Stimulated activated CD4-positive, alpha-beta T cell treated with anti-CD3 and anti-CD28 coated beads, Interleukin-1b, Interleukin-23, amount 100 ng/mL, for 1 hour (primary cell): ENCODE results near the gene ALX1.
"Not testable (repeated sequence)": the region's sequence is repeated elsewhere in the genome, so short reads cannot be mapped to it uniquely, and the experiment has no call there.

Source experiments
- DNase-seq, 2 donors: peaks; one replicate each; pipeline ENCODE4 v3.0.0-alpha.2; 2020; ENCODE audit warnings: low read depth in 2 of 2

ALX1 gene

DNA sequence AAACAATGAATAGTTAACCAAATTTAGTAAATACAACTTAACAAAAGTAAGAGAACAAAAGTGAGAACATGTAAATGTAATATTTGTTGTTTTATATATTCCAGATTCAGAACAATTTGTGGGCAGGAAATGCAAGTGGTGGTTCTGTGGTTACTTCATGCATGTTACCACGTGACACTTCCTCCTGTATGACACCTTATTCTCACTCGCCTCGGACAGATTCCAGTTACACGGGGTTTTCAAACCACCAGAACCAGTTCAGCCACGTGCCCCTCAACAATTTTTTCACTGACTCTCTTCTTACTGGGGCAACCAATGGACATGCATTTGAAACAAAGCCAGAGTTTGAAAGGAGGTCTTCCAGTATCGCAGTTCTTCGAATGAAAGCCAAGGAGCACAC is 21.0 kb downstream of the ALX1 start:
- no peak for DNase-seq

DNA sequence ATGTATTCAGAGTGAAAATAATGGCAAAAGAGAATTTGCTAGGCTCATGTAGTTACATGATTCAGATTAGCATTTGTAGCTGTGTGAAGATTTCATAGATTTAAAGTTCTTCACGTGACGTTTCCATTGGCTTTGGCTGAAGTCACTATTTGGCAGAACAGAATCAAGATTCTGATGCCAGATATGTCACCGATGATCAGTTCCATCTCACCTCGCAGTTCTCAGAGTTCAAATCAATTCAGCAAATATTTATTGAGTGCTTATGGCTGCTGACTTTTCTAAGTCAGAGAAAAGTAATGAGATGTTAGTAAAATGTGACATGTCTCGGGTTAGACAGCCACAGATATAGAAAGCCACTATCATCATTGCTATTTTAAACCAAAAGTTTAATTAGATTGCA is 28.4 kb downstream of the ALX1 start:
- DNase-seq: no peak

- no peak for DNase-seq
These were observed 29.1 kb downstream of the ALX1 start for GRCh38 chr12:85309125-85309566.

- DNase-seq: no peak
These were observed 30.0 kb downstream of the ALX1 start for GRCh38 chr12:85310025-85310424.

- DNase-seq: no peak
These were observed 30.5 kb downstream of the ALX1 start for GRCh38 chr12:85310456-85311076.

DNA sequence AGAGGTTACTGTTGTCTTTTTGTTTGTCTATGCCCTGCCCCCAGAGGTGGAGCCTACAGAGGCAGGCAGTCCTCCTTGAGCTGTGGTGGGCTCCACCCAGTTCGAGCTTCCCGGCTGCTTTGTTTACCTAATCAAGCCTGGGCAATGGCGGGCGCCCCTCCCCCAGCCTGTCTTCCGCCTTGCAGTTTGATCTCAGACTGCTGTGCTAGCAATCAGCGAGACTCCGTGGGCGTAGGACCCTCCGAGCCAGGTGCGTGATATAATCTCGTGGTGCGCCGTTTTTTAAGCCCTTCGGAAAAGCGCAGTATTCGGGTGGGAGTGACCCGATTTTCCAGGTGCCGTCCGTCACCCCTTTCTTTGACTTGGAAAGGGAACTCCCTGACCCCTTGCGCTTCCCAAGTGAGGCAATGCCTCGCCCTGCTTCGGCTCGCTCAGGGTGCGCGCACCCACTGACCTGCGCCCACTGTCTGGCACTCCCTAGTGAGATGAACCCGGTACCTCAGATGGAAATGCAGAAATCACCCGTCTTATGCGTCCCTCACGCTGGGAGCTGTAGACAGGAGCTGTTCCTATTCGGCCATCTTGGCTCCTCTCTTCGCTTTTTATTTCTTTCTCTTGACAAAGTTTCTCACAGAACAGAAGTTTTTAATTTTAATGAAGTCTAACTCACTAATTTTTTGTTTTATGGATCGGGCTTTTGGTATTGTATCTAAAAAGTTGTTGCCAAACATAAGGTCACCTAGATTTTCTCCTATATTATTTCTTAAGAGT is 38.0 kb downstream of the ALX1 start:
- not testable (repeated sequence) for DNase-seq

DNA sequence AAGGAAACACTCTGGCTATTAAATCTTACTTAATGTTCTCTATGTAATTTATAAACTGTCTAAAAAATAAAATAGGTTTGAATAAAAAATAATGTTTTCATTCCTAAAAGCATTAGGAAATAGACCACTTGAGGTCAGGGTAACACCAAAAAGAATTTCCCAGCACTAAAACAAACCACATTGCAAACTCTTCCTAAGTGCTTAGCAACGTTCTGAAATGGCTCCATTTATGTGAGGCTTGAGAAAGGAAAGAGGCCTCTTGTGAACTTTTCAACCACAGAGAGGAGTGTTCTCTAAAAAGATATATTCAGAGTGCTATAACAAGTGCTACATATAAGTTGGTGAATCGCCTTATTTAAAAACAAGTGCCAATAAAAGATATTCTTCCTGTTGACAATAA is 42.7 kb downstream of the ALX1 start:
- no peak for DNase-seq

GRCh38 chr12:85325442-85325841 is 45.4 kb downstream of the ALX1 start:
- DNase-seq: no peak

DNA sequence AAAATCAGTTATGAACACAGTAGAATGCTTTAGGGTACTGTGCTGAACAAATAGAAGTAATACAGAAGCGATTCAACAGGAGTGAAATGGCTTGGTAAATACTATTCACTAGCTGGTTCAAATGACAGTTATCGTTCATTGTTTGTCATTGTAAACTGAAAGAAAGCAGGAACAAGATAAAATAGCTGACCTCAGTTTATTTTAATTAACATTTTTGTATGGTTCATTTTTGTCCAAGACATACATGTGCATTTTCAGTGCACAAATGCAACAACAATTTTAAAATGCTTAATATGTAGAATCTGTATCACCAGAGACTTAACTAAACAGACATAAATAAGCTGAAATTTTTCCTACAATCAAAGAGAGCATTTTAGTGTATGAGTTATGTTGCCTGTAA is 49.9 kb downstream of the ALX1 start:
- no peak for DNase-seq

- DNase-seq: no peak
These were observed 68.8 kb downstream of the ALX1 start for GRCh38 chr12:85348779-85349178.

- DNase-seq: no peak
These were observed 70.3 kb downstream of the ALX1 start for GRCh38 chr12:85350356-85350755.
